HFFc6 (cell line): ENCODE measurements around the gene HDAC2. TPM values are rescaled to one million over a fixed set of nuclear protein-coding genes. Genes with fewer than 3 reads are reported as not detected.
"Not testable (repeated sequence)": the region's sequence is repeated elsewhere in the genome, so short reads cannot be mapped to it uniquely, and the experiment has no call there.

Experiments used
- DNase-seq: peaks from one replicate; pipeline ENCODE4 v3.0.0-alpha.2; 2018
- H3K27ac Mint-ChIP-seq: 2 replicates; pipeline ENCODE4 v1.8.0; 2020; ENCODE audit warnings: mild to moderate bottlenecking, mixed read lengths
- H3K27me3 Mint-ChIP-seq: 2 replicates; pipeline ENCODE4 v1.8.0; 2021; ENCODE audit warnings: mild to moderate bottlenecking, moderate library complexity, mixed read lengths; ENCODE audit not compliant: insufficient read depth
- H3K36me3 Mint-ChIP-seq: 2 replicates; pipeline ENCODE4 v1.8.0; 2021; ENCODE audit warnings: low read depth, mixed read lengths
- H3K4me1 Mint-ChIP-seq: 2 replicates; pipeline ENCODE4 v1.8.0; 2020; ENCODE audit warnings: low read depth, mixed read lengths
- H3K4me3 Mint-ChIP-seq: 2 replicates; pipeline ENCODE4 v1.8.0; 2020; ENCODE audit warnings: mild to moderate bottlenecking, moderate library complexity, mixed read lengths
- H3K9me3 Mint-ChIP-seq: 2 replicates; pipeline ENCODE4 v1.8.0; 2020; ENCODE audit warnings: mild to moderate bottlenecking, mixed read lengths
- CTCF ChIP-seq: fragments of 200-600 bp; sonication (generic); IDR thresholded peaks from 2 replicates; pipeline ENCODE4 v1.5.0; 2021; ENCODE audit warnings: antibody characterized with exemption, mild to moderate bottlenecking
- total RNA-seq, 6 experiments: library from RNA; stranded (reverse); fragmentation: NEBNext Ultra II Directional; extraction: Animal tissue kit (Norgen Biotek cat#: 25700); gene quantifications; 2 replicates in 1 of 6; 3 replicates in 5 of 6; pipeline ENCODE4 v1.2.3, GENCODE V29; 2021

HDAC2 gene
- total RNA-seq, 6 experiments from 2014 or later = 85.8 to 108 (median 103) TPM

- peak; percentile 66 for DNase-seq
- H3K27ac Mint-ChIP-seq = no peak overlapping the region
- H3K27me3 Mint-ChIP-seq = no peaks in the 10 kb centered on the region; the same call in 1 of the 2 replicates
- no peak overlapping the region for H3K4me3 Mint-ChIP-seq
- peak; percentile 92 for TF ChIP-seq CTCF
- H3K9me3 Mint-ChIP-seq = no peaks in the 10 kb centered on the region
- H3K36me3 Mint-ChIP-seq = peaks cover 13% of the 10 kb centered on the region
- H3K4me1 Mint-ChIP-seq = no peaks in the 10 kb centered on the region
These were observed 34.6 kb downstream of the HDAC2 start for GRCh38 chr6:113936093-113936934.

- Mint-ChIP-seq H3K4me3 (no peak overlapping the region), H3K27me3 (no peaks in the 10 kb centered on the region; the same call in 1 of the 2 replicates), H3K4me1 (no peaks in the 10 kb centered on the region), H3K27ac (no peak overlapping the region), H3K36me3 (peaks cover 25% of the 10 kb centered on the region), H3K9me3 (peaks cover 15% of the 10 kb centered on the region)
- no peak for DNase-seq
- no peak for TF ChIP-seq CTCF
These were observed 36.8 kb downstream of the HDAC2 start for GRCh38 chr6:113934101-113934500.

GRCh38 chr6:113931907-113932306 is 39.0 kb downstream of the HDAC2 start:
- not testable (repeated sequence) for H3K4me3 Mint-ChIP-seq, H3K27me3 Mint-ChIP-seq, H3K27ac Mint-ChIP-seq, H3K4me1 Mint-ChIP-seq, DNase-seq
- H3K36me3 Mint-ChIP-seq = peaks cover 25% of the 10 kb centered on the region
- H3K9me3 Mint-ChIP-seq = peaks cover 15% of the 10 kb centered on the region

- TF ChIP-seq CTCF = no peak
- H3K4me3 Mint-ChIP-seq = no peak overlapping the region
- no peak for DNase-seq
- H3K27me3 Mint-ChIP-seq = no peaks in the 10 kb centered on the region; the same call in none of the 2 replicates
- H3K9me3 Mint-ChIP-seq = peaks cover 15% of the 10 kb centered on the region
- no peak overlapping the region for H3K27ac Mint-ChIP-seq
- no peaks in the 10 kb centered on the region for H3K4me1 Mint-ChIP-seq
- H3K36me3 Mint-ChIP-seq = peaks cover 25% of the 10 kb centered on the region
These were observed 40.8 kb downstream of the HDAC2 start for GRCh38 chr6:113930183-113930582.

GRCh38 chr6:113927001-113927400 is 43.9 kb downstream of the HDAC2 start:
- peaks cover 12% of the 10 kb centered on the region for H3K36me3 Mint-ChIP-seq
- H3K27ac Mint-ChIP-seq = no peak overlapping the region
- H3K4me1 Mint-ChIP-seq = no peaks in the 10 kb centered on the region
- no peak for TF ChIP-seq CTCF
- H3K27me3 Mint-ChIP-seq = no peaks in the 10 kb centered on the region; the same call in 1 of the 2 replicates
- DNase-seq = no peak
- H3K4me3 Mint-ChIP-seq = no peak overlapping the region
- peaks cover 15% of the 10 kb centered on the region for H3K9me3 Mint-ChIP-seq

- TF ChIP-seq CTCF = no peak
- no peak overlapping the region for H3K4me3 Mint-ChIP-seq
- no peak overlapping the region for H3K27ac Mint-ChIP-seq
These were observed 45.6 kb downstream of the HDAC2 start for GRCh38 chr6:113925378-113925777.

More at GRCh38 chr6:113925378-113925777, 45.6 kb downstream of the HDAC2 start:
- no peaks in the 10 kb centered on the region for H3K4me1 Mint-ChIP-seq
- no peaks in the 10 kb centered on the region; the same call in 1 of the 2 replicates for H3K27me3 Mint-ChIP-seq
- peaks cover 12% of the 10 kb centered on the region for H3K9me3 Mint-ChIP-seq
- DNase-seq = no peak
- H3K36me3 Mint-ChIP-seq = peaks cover 12% of the 10 kb centered on the region
